ENCODE measurements around the gene SRSF3.

- no peak for TF ChIP-seq CTCF (tag by site-specific recombination; IDR thresholded peaks at IDR 0.05)
- TF ChIP-seq ZNF580 (tag by site-specific recombination; IDR thresholded peaks at IDR 0.05), result no peak
- TF ChIP-seq ZSCAN30 (tag by site-specific recombination; IDR thresholded peaks at IDR 0.05), result no peak
- no peak for TF ChIP-seq KLF9 (tag by site-specific recombination; IDR thresholded peaks at IDR 0.05; ENCODE audit: low read depth)
- no peak for TF ChIP-seq GLI4 (tag by site-specific recombination; IDR thresholded peaks at IDR 0.05)
- TF ChIP-seq HOXC10 (CRISPR knock-in tag; IDR thresholded peaks at IDR 0.05), result no peak
- no peak for TF ChIP-seq ZNF335 (tag by site-specific recombination; conservative IDR thresholded peaks at IDR 0.05)
- no peak for TF ChIP-seq KLF10 (tag by site-specific recombination; IDR thresholded peaks at IDR 0.05)
Observed at GRCh38 chr6:36629784-36630183, 35.6 kb downstream of the SRSF3 start.
